GM21576 (cell line): ENCODE data around the gene STRA6.

Experiments used
- ATAC-seq: cut with Tn5 transposase; IDR thresholded peaks from one replicate; pipeline ENCODE4 v1.9.1; 2021; ENCODE audit warnings: mild to moderate bottlenecking, moderate library complexity; ENCODE audit not compliant: unreplicated experiment

STRA6 gene

GRCh38 chr15:74208901-74209559 is 6.4 kb upstream of the STRA6 start:
- ATAC-seq = no peak

- ATAC-seq = no peak
Observed at GRCh38 chr15:74208496-74208895, 5.9 kb upstream of the STRA6 start.

GRCh38 chr15:74207652-74208440 is 5.3 kb upstream of the STRA6 start:
- ATAC-seq = no peak

GRCh38 chr15:74206801-74207281 is 4.3 kb upstream of the STRA6 start:
- ATAC-seq = no peak

GRCh38 chr15:74205582-74205947 is 3.0 kb upstream of the STRA6 start:
- no peak for ATAC-seq

GRCh38 chr15:74203914-74204431 is 1.4 kb upstream of the STRA6 start:
- no peak for ATAC-seq

GRCh38 chr15:74201710-74202420 is 722 bp downstream of the STRA6 start:
- no peak for ATAC-seq

GRCh38 chr15:74200871-74201419 is 1.6 kb downstream of the STRA6 start:
- ATAC-seq = no peak

- ATAC-seq = no peak
Observed at GRCh38 chr15:74200412-74200815, 2.2 kb downstream of the STRA6 start.

GRCh38 chr15:74199297-74199652 is 3.3 kb downstream of the STRA6 start:
- ATAC-seq = no peak

- ATAC-seq = no peak
Observed at GRCh38 chr15:74197176-74197965, 5.2 kb downstream of the STRA6 start.

GRCh38 chr15:74196175-74196574 is 6.4 kb downstream of the STRA6 start:
- ATAC-seq = no peak

GRCh38 chr15:74194572-74195559 is 7.7 kb downstream of the STRA6 start:
- ATAC-seq = no peak

- no peak for ATAC-seq
Observed at GRCh38 chr15:74193905-74194304, 8.7 kb downstream of the STRA6 start.

GRCh38 chr15:74193299-74193718 is 9.3 kb downstream of the STRA6 start:
- no peak for ATAC-seq

GRCh38 chr15:74192751-74193150 is 9.8 kb downstream of the STRA6 start:
- ATAC-seq = no peak

- no peak for ATAC-seq
Observed at GRCh38 chr15:74191798-74192197, 10.8 kb downstream of the STRA6 start.

- no peak for ATAC-seq
Observed at GRCh38 chr15:74188216-74188615, 14.4 kb downstream of the STRA6 start.

- no peak for ATAC-seq
Observed at GRCh38 chr15:74185710-74186348, 16.8 kb downstream of the STRA6 start.
